ENCODE results near the gene PLXNA2. TPM values are rescaled to one million over a fixed set of nuclear protein-coding genes. Genes with fewer than 3 reads are reported as not detected.

The PLXNA2 gene
- total RNA-seq, 2 experiments from 2014 or later: 0.23 TPM; not detected in 1

DNA sequence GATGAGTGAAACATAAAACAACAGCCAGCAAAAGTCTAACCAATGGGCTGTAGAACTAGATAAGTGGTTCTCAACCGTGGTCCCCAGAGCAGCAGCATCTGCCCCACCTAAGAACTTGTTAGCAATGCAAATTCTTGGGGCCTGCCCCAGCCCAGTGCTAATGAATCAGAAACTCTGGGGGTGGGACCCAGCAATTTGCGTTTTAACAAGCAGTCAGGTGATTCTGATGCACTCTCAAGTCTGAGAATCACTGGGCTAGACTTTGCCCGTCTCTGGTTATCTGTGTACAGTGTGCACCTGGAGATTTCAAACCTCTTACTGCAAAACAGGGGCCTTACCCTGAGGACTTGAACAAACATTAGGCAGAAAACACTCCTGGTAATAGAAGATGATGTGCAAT, 66.5 kb downstream of the PLXNA2 start:
- TF ChIP-seq, protein P1, sequence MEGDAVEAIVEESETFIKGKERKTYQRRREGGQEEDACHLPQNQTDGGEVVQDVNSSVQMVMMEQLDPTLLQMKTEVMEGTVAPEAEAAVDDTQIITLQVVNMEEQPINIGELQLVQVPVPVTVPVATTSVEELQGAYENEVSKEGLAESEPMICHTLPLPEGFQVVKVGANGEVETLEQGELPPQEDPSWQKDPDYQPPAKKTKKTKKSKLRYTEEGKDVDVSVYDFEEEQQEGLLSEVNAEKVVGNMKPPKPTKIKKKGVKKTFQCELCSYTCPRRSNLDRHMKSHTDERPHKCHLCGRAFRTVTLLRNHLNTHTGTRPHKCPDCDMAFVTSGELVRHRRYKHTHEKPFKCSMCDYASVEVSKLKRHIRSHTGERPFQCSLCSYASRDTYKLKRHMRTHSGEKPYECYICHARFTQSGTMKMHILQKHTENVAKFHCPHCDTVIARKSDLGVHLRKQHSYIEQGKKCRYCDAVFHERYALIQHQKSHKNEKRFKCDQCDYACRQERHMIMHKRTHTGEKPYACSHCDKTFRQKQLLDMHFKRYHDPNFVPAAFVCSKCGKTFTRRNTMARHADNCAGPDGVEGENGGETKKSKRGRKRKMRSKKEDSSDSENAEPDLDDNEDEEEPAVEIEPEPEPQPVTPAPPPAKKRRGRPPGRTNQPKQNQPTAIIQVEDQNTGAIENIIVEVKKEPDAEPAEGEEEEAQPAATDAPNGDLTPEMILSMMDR (conservative IDR thresholded peaks at IDR 0.05; ENCODE audit: low read length): no peak
- TF ChIP-seq EZH2phosphoT487 (IDR thresholded peaks at IDR 0.05; ENCODE audit: borderline replicate concordance, low read depth, low read length): no peak
- ChIA-PET POLR2A (interaction anchor here (1.1 kb wide), 1 partner anchor 16 kb away, joined by 5 read pairs; no protein-coding TSS in a partner anchor), CTCF (ENCODE audit: unreplicated experiment) (no interaction called here)
- Histone ChIP-seq H4K20me1 (ENCODE audit: insufficient read depth, low read length) (no peaks in the 10 kb centered on the region), H3K4me2 (ENCODE audit: low read length) (no peak overlapping the region), H2AFZ (ENCODE audit: low read length) (no peak overlapping the region), H3K27ac (ENCODE audit: low read depth, low read length, poor library complexity, severe bottlenecking) (no peak overlapping the region), H3K4me1 (ENCODE audit: insufficient read depth, low read length, poor library complexity, severe bottlenecking) (no peaks in the 10 kb centered on the region), H3K4me3 (ENCODE audit: low read depth, low read length, poor library complexity, severe bottlenecking) (no peak overlapping the region), H3K9me3 (ENCODE audit: low read length) (no peaks in the 10 kb centered on the region), H3K79me2 (ENCODE audit: insufficient read depth, low read depth, low read length) (no peaks in the 10 kb centered on the region), H3K9me2 (ENCODE audit: insufficient read depth, low read length) (no peaks in the 10 kb centered on the region), H3K36me3 (ENCODE audit: insufficient read depth, low read length) (no peaks in the 10 kb centered on the region)
- BruUV-seq (replicated peaks): no TSS peak
- intact Hi-C loops (cut with micrococcal nuclease; ENCODE audit: unreplicated experiment): no loop called here
- no peak for DNase-seq (ENCODE audit: low spot score)

DNA sequence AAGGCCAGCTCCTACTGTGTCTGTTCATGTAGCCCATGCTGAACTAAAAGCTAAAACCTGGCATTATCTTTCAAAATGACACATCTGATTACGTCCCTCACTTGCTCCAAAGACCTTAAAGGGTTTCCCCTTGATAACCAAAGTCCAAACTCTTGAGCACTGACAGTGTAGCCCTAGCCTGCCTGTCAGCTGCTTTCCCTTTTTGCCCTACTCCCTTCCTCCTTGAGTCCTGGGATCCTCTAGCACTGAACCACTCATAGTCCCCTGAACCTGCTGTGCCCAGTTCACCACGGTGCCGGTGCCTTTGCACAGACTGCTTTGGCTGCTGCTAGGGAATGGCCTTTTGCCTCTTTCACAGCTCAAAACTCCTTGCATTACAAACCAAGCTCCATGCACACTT, 67.5 kb downstream of the PLXNA2 start:
- no peak overlapping the region for H3K4me2 ChIP-seq (ENCODE audit: low read length)
- CTCF ChIA-PET (ENCODE audit: unreplicated experiment): no interaction called here
- no peak overlapping the region for H2AFZ ChIP-seq (ENCODE audit: low read length)
- no peak for TF ChIP-seq EZH2phosphoT487 (IDR thresholded peaks at IDR 0.05; ENCODE audit: borderline replicate concordance, low read depth, low read length)
- TF ChIP-seq, protein P1 (conservative IDR thresholded peaks at IDR 0.05; ENCODE audit: low read length): no peak
- no peaks in the 10 kb centered on the region for H3K4me1 ChIP-seq (ENCODE audit: insufficient read depth, low read length, poor library complexity, severe bottlenecking)
- intact Hi-C loops (cut with micrococcal nuclease; ENCODE audit: unreplicated experiment): no loop called here
- no peaks in the 10 kb centered on the region for H4K20me1 ChIP-seq (ENCODE audit: insufficient read depth, low read length)
- no peak overlapping the region for H3K4me3 ChIP-seq (ENCODE audit: low read depth, low read length, poor library complexity, severe bottlenecking)
- H3K79me2 ChIP-seq (ENCODE audit: insufficient read depth, low read depth, low read length): no peaks in the 10 kb centered on the region
- no peaks in the 10 kb centered on the region for H3K9me3 ChIP-seq (ENCODE audit: low read length)
- no peaks in the 10 kb centered on the region for H3K36me3 ChIP-seq (ENCODE audit: insufficient read depth, low read length)
- POLR2A ChIA-PET: interaction anchor here (1.2 kb wide), 1 partner anchor 9 kb away, joined by 3 read pairs; no protein-coding TSS in a partner anchor
- no peak for DNase-seq (ENCODE audit: low spot score)
- no peaks in the 10 kb centered on the region for H3K9me2 ChIP-seq (ENCODE audit: insufficient read depth, low read length)
- BruUV-seq (replicated peaks): no TSS peak
- no peak overlapping the region for H3K27ac ChIP-seq (ENCODE audit: low read depth, low read length, poor library complexity, severe bottlenecking)

DNA sequence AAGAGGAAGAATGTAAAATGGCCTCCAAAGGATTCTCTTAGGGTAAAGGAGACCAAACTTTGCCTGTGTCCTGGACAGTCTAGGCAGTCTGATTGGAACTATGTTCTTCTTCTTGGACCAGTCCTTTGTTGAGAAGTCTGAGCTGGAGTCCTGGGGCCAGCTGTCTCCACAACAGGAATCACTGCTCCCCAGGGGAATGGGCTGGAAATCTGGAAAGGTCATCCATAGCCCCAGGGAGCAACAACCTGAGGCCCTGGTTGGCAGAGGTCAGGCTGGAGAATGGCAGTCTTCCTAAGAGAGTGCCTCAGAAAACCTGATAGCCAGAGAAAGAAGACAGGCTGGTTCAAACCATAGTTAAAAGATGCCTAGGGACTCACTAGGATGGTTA, 68.7 kb downstream of the PLXNA2 start:
- H3K27ac ChIP-seq (ENCODE audit: low read depth, low read length, poor library complexity, severe bottlenecking): no peak overlapping the region

More for the DNA sequence above, 68.7 kb downstream of the PLXNA2 start:
- no peaks in the 10 kb centered on the region for H3K9me3 ChIP-seq (ENCODE audit: low read length)
- no peaks in the 10 kb centered on the region for H3K79me2 ChIP-seq (ENCODE audit: insufficient read depth, low read depth, low read length)
- H3K36me3 ChIP-seq (ENCODE audit: insufficient read depth, low read length): no peaks in the 10 kb centered on the region
- H3K4me2 ChIP-seq (ENCODE audit: low read length): no peak overlapping the region
- no TSS peak for BruUV-seq (replicated peaks)
- no peak for TF ChIP-seq EZH2phosphoT487 (IDR thresholded peaks at IDR 0.05; ENCODE audit: borderline replicate concordance, low read depth, low read length)
- TF ChIP-seq, protein P1 (conservative IDR thresholded peaks at IDR 0.05; ENCODE audit: low read length): no peak
- H4K20me1 ChIP-seq (ENCODE audit: insufficient read depth, low read length): no peaks in the 10 kb centered on the region
- CTCF ChIA-PET (ENCODE audit: unreplicated experiment): no interaction called here
- H3K9me2 ChIP-seq (ENCODE audit: insufficient read depth, low read length): no peaks in the 10 kb centered on the region
- H3K4me1 ChIP-seq (ENCODE audit: insufficient read depth, low read length, poor library complexity, severe bottlenecking): no peaks in the 10 kb centered on the region
- no peak for DNase-seq (ENCODE audit: low spot score)
- intact Hi-C loops (cut with micrococcal nuclease; ENCODE audit: unreplicated experiment): no loop called here
- POLR2A ChIA-PET: no interaction called here
- H2AFZ ChIP-seq (ENCODE audit: low read length): no peak overlapping the region
- no peak overlapping the region for H3K4me3 ChIP-seq (ENCODE audit: low read depth, low read length, poor library complexity, severe bottlenecking)

Measured in OCI-LY7 (cell line).